ENCODE measurements around the gene WDR70.
A peak's percentile ranks its signal among the peaks of the same experiment; 100 is the strongest.

Gene WDR70

GRCh38 chr5:37694867-37695266 is 315.7 kb downstream of the WDR70 start:
- no peak for DNase-seq

- no peak for DNase-seq
Observed at GRCh38 chr5:37695647-37696046, 316.5 kb downstream of the WDR70 start.

- DNase-seq: no peak
Observed at GRCh38 chr5:37696190-37697021, 317.3 kb downstream of the WDR70 start.

- no peak for DNase-seq
Observed at GRCh38 chr5:37701868-37702267, 322.8 kb downstream of the WDR70 start.

- no peak for DNase-seq
Observed at GRCh38 chr5:37703841-37704241, 324.7 kb downstream of the WDR70 start.

- DNase-seq: no peak
Observed at GRCh38 chr5:37704406-37704805, 325.3 kb downstream of the WDR70 start.

GRCh38 chr5:37709020-37709419 is 329.9 kb downstream of the WDR70 start:
- DNase-seq: no peak

- peak; percentile 38 for DNase-seq
Observed at GRCh38 chr5:37710965-37711364, 331.8 kb downstream of the WDR70 start.

GRCh38 chr5:37712750-37713149 is 333.6 kb downstream of the WDR70 start:
- DNase-seq: no peak

- no peak for DNase-seq
Observed at GRCh38 chr5:37714756-37715155, 335.6 kb downstream of the WDR70 start.

GRCh38 chr5:37715361-37715760 is 336.2 kb downstream of the WDR70 start:
- no peak for DNase-seq

GRCh38 chr5:37715992-37716391 is 336.9 kb downstream of the WDR70 start:
- DNase-seq: no peak

- no peak for DNase-seq
Observed at GRCh38 chr5:37716405-37716804, 337.3 kb downstream of the WDR70 start.

- DNase-seq: no peak
Observed at GRCh38 chr5:37717276-37717612, 338.1 kb downstream of the WDR70 start.

- DNase-seq: no peak
Observed at GRCh38 chr5:37717613-37718431, 338.7 kb downstream of the WDR70 start.

- no peak for DNase-seq
Observed at GRCh38 chr5:37720550-37720952, 341.4 kb downstream of the WDR70 start.

GRCh38 chr5:37721447-37721871 is 342.3 kb downstream of the WDR70 start:
- peak; percentile 80 for DNase-seq

- peak; percentile 92 for DNase-seq
Observed at GRCh38 chr5:37722236-37723161, 343.4 kb downstream of the WDR70 start.

- peak; percentile 44 for DNase-seq
Observed at GRCh38 chr5:37723162-37723961, 344.2 kb downstream of the WDR70 start.

- DNase-seq: no peak
Observed at GRCh38 chr5:37724395-37725125, 345.4 kb downstream of the WDR70 start.

GRCh38 chr5:37725185-37725584 is 346.1 kb downstream of the WDR70 start:
- no peak for DNase-seq
